Esophagus muscularis mucosa (tissue), 4 donors: ENCODE results near the gene IRF4. TPM values are rescaled to one million over a fixed set of nuclear protein-coding genes. Genes with fewer than 3 reads are reported as not detected.

Experiments used
- DNase-seq: peaks from one replicate; pipeline ENCODE4 v3.0.0-alpha.2; 2017; ENCODE audit errors: extremely low spot score
- H3K27ac ChIP-seq, 4 donors: fragments of 200-600 bp; sonication (generic); replicated peaks in 1 of 4; 1 replicate in 3 of 4; 2 replicates in 1 of 4; pipeline ENCODE4 v1.5.1; 2016 to 2019; ENCODE audit warnings: mild to moderate bottlenecking in 1 of 4
- H3K27me3 ChIP-seq, 4 donors: fragments of 200-600 bp; sonication (generic); one replicate each; pipeline versions ENCODE4 v1.5.1 to v1.6.0; 2016 to 2019
- H3K36me3 ChIP-seq, 4 donors: fragments of 200-600 bp; sonication (generic); one replicate each; pipeline ENCODE4 v1.5.1; 2016 to 2019
- H3K4me1 ChIP-seq, 4 donors: fragments of 200-600 bp; sonication (generic); one replicate each; pipeline ENCODE4 v1.5.1; 2016 to 2019
- H3K4me3 ChIP-seq, 4 donors: fragments of 200-600 bp; sonication (generic); 1 replicate in 2 of 4; 2 replicates in 2 of 4; pipeline ENCODE4 v1.5.1; 2016 to 2019; ENCODE audit warnings: mild to moderate bottlenecking in 4 of 4, moderate library complexity in 1 of 4
- H3K9me3 ChIP-seq, 4 donors: fragments of 200-600 bp; sonication (generic); 1 replicate in 3 of 4; 2 replicates in 1 of 4; pipeline ENCODE4 v1.5.1; 2016 to 2019
- EP300 ChIP-seq: sonication (generic); formaldehyde crosslinking; IDR thresholded peaks from one replicate; pipeline ENCODE4 v1.6.1; 2017; ENCODE audit warnings: antibody characterized with exemption
- POLR2A ChIP-seq: fragments of 450-650 bp; IDR thresholded peaks from one replicate; pipeline ENCODE4 v1.6.1; 2017; ENCODE audit warnings: antibody characterized with exemption, moderate library complexity, mild to moderate bottlenecking, low read depth
- POLR2AphosphoS5 ChIP-seq, 2 donors: sonication (generic); formaldehyde crosslinking; IDR thresholded peaks; one replicate each; pipeline ENCODE4 v1.6.1; 2017; ENCODE audit warnings: antibody characterized with exemption in 2 of 2
- WGBS: methylation state at CpG from one replicate; pipeline ENCODE4 v1.1.5; 2018; 5-methylcytosine and 5-hydroxymethylcytosine counted together
- intact Hi-C: fragments of 100-400 bp; cut with DNase I; formaldehyde crosslinking; loops from one replicate; pipeline ENCODE4 v1.15.1; 2023
- total RNA-seq, 4 donors: library from RNA; depleted of rRNA; stranded (reverse); fragments of >200 nt; gene quantifications; one replicate each; pipeline versions ENCODE4 v1.1.0 to v1.2.1, GENCODE V29; 2016
- TF ChIP-seq, protein P1 (sequence below), 3 experiments: fragments of 200-600 bp in 2 of 3; fragments of 450-650 bp in 1 of 3; sonication (generic) in 2 of 3; IDR thresholded peaks; one replicate each; pipeline ENCODE4 v1.5.1; 2017 to 2019; ENCODE audit warnings: antibody characterized with exemption in 3 of 3, mild to moderate bottlenecking in 2 of 3, moderate library complexity in 1 of 3

IRF4 gene
- total RNA-seq, 4 donors from 2014 or later: 0.29 to 9.5 (median 3.3) TPM

DNA sequence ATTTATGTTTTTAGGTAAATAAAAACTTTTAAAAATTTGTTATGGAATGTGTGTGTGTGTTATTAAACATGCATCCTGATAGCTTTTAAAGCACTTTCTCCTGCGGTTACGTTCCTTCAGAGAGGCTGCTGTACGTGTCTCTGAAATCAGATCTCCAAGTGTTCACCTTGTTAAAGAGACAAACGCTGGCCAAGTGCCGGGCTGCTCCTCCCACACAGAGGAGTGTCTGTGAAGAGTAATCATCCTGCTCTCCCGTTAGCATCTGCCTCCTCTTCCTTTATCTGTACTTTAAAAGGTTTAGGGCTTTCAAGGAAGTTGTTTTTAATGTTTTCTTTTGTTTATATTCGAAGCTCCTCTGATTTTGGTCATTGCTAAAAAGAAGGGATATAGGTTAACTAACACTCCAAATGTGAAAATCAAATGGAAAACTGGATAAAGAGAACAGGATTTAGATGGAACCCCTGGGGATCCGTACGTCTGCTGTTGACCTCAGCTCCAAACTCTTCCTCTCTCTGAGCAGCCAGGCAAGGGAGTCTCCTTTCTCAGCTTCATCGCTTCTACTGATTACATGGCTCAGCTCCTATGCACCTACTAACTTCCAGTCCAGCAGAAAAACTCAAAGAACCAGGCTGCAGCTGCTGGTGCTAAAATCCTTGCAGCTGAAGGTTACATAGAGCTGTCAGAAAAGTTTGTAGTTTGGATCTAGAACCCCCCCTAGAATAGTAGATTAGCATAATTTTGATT is 20.0 kb downstream of the IRF4 start:
- no peak for TF ChIP-seq POLR2AphosphoS5 (IDR thresholded peaks at IDR 0.05)
- no peak for TF ChIP-seq POLR2A
- no peak for TF ChIP-seq EP300
- TF ChIP-seq, protein P1, sequence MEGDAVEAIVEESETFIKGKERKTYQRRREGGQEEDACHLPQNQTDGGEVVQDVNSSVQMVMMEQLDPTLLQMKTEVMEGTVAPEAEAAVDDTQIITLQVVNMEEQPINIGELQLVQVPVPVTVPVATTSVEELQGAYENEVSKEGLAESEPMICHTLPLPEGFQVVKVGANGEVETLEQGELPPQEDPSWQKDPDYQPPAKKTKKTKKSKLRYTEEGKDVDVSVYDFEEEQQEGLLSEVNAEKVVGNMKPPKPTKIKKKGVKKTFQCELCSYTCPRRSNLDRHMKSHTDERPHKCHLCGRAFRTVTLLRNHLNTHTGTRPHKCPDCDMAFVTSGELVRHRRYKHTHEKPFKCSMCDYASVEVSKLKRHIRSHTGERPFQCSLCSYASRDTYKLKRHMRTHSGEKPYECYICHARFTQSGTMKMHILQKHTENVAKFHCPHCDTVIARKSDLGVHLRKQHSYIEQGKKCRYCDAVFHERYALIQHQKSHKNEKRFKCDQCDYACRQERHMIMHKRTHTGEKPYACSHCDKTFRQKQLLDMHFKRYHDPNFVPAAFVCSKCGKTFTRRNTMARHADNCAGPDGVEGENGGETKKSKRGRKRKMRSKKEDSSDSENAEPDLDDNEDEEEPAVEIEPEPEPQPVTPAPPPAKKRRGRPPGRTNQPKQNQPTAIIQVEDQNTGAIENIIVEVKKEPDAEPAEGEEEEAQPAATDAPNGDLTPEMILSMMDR (IDR thresholded peaks at IDR 0.05): no peak
- no peak for DNase-seq
- Histone ChIP-seq H3K27ac (no peak overlapping the region), H3K4me1 (peaks cover 0 to 8% (median 3%) of the 10 kb centered on the region in 4 donors), H3K36me3 (no peaks in the 10 kb centered on the region), H3K27me3 (peaks cover 0 to 34% (median 0%) of the 10 kb centered on the region in 4 donors), H3K4me3 (no peak overlapping the region), H3K9me3 (peaks cover 2 to 22% (median 17%) of the 10 kb centered on the region in 4 donors)
- WGBS: 38% methylated on average over 10 of the region's 10 CpGs
- intact Hi-C loops: no loop called here

DNA sequence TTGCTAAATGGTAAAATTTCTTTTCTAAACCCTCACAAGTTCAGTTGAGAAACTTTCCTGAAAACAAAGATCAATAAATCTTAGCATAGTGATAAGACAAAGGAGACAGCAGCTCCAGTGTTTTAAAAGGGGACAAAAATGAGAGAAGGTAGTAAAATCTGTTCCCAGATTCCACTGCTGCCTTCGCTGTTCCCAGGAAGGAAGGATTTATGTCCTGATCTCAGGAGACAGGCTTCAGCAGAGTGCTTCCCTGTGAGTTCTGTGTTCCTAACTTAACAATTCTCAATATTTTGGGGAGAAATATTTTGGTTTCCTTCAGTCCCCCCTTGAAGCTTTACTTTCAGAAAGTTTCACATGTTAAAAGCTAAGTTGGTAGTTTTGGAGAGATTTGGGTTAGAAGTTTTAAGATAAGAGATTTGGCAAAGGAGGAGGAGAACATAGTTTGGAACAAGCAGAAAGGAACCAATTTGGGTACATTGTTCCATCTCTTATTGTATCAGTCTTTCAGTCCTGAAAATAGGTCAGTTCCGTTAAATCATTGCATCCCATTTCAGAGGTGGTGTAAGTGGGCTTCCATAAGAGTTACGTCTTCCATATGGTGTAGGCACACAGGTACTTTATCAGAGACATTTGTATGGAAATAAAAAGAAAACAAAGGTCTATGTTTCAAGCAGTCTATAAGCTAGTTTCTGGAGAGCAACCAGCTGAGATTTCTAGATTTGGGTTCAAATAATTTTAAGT is 20.8 kb downstream of the IRF4 start:
- TF ChIP-seq POLR2A (no peak), POLR2AphosphoS5 (IDR thresholded peaks at IDR 0.05) (no peak), EP300 (no peak)
- TF ChIP-seq, protein P1 (IDR thresholded peaks at IDR 0.05): no peak
- WGBS: 91% methylated on average over 3 of the region's 3 CpGs
- Histone ChIP-seq H3K36me3 (no peaks in the 10 kb centered on the region), H3K9me3 (peaks cover 2 to 22% (median 17%) of the 10 kb centered on the region in 4 donors), H3K4me1 (peaks cover 0 to 8% (median 3%) of the 10 kb centered on the region in 4 donors), H3K27ac (no peak overlapping the region), H3K27me3 (peaks cover 0 to 34% (median 0%) of the 10 kb centered on the region in 4 donors), H3K4me3 (no peak overlapping the region)
- intact Hi-C loops: no loop called here
- DNase-seq: no peak

DNA sequence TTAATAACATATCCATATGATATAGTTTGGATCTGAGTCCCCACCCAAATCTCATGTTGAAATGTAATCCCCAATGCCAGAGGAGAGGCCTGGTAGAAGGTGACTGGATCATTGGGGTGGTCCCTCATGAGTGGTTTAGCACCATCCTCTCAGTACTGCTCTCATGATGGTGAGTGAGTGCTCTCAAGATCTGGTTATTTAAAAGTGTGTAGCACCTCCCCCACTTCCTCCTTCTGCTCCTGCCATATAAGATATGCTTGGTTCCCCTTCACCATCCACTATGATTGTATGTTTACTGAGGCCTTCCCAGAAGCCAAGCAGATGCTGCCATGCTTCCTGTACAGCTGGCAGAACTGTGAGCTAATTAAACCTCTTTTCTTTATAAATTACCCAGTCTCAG is 22.9 kb downstream of the IRF4 start:
- TF ChIP-seq, protein P1 (IDR thresholded peaks at IDR 0.05): no peak
- TF ChIP-seq POLR2A: no peak
- no peak for TF ChIP-seq POLR2AphosphoS5 (IDR thresholded peaks at IDR 0.05)
- no peak for TF ChIP-seq EP300
- no peak overlapping the region for H3K27ac ChIP-seq
- no peak for DNase-seq
- no peaks in the 10 kb centered on the region for H3K36me3 ChIP-seq
- peaks cover 0 to 42% (median 0%) of the 10 kb centered on the region in 4 donors for H3K27me3 ChIP-seq
- peaks cover 2 to 22% (median 17%) of the 10 kb centered on the region in 4 donors for H3K9me3 ChIP-seq
- no peaks in the 10 kb centered on the region for H3K4me1 ChIP-seq
- H3K4me3 ChIP-seq: no peak overlapping the region
- intact Hi-C loops: no loop called here

DNA sequence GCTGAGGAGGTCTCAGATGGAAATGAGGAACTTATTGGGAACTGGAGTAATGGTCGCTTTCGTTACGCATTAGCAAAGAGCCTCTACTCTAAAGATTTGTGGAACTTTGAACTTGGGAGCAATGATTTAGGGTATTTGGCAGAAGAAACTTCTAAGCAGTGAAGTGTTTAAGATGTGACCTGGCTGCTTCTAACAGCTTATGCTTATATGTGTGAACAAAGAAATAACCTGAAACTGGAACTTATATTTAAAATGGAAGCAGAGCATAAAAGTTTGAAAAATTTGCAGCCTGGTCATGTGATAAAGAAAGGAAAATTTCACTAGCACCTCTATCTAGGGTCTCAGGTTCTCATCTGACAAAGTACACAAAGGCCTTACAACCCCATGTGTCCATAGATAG is 23.5 kb downstream of the IRF4 start:
- Histone ChIP-seq H3K4me3 (no peak overlapping the region), H3K36me3 (no peaks in the 10 kb centered on the region), H3K9me3 (peaks cover 2 to 22% (median 17%) of the 10 kb centered on the region in 4 donors), H3K27ac (no peak overlapping the region), H3K27me3 (peaks cover 0 to 49% (median 0%) of the 10 kb centered on the region in 4 donors), H3K4me1 (no peaks in the 10 kb centered on the region)
- no peak for DNase-seq
- intact Hi-C loops: no loop called here
- TF ChIP-seq POLR2A: no peak
- TF ChIP-seq POLR2AphosphoS5 (IDR thresholded peaks at IDR 0.05): no peak
- TF ChIP-seq, protein P1 (IDR thresholded peaks at IDR 0.05): no peak
- TF ChIP-seq EP300: no peak
- WGBS: 97% methylated on average over 3 of the region's 3 CpGs
